ENCODE results near the gene SMPD2.

GRCh38 chr6:109447878-109448555 lies 7.5 kb downstream of the SMPD2 start:
- TF ChIP-seq CTCF (IDR thresholded peaks at IDR 0.05) (no peak), EP300 (IDR thresholded peaks at IDR 0.05) (no peak), POLR2A (IDR thresholded peaks at IDR 0.05) (peak in 1 of 4 donors; percentile 5), POLR2AphosphoS5 (IDR thresholded peaks at IDR 0.05) (no peak)

Measured in upper lobe of left lung (tissue), 4 donors.